NCI-H345 treated with DMSO at 0.1 percent for 48 hours (cell line): ENCODE measurements around the gene MRO.
"Not testable (repeated sequence)": the region's sequence is repeated elsewhere in the genome, so short reads cannot be mapped to it uniquely, and the experiment has no call there.

Experiments
- DNase-seq: peaks from one replicate; lab custom pipeline; 2025; ENCODE audit not compliant: unreplicated experiment; lab: John Stamatoyannopoulos, UW

The MRO gene

GRCh38 chr18:50793641-50794565 lies 25.9 kb downstream of the MRO start:
- DNase-seq, result no peak

DNA sequence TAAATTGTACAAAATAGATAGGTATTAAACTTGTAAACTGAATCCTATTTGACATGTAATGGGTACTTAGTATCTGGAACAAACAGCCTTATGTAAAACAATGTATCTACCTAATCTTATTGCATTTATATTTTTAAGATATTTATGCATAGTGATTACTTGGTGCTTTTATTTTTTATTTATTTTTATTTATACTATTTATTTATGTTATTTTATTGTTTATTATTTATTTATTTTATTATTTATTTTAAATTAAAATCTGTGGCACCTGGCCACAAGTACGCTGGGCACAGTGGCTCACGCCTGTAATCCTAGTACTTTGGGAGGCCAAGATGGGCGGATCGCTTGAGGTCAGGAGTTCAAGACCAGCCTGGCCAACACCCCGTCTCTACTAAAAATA lies 26.9 kb downstream of the MRO start:
- DNase-seq, result no peak

- no peak for DNase-seq
Observed at GRCh38 chr18:50791599-50792438, 28.0 kb downstream of the MRO start.

GRCh38 chr18:50790948-50791347 lies 28.9 kb downstream of the MRO start:
- no peak for DNase-seq

DNA sequence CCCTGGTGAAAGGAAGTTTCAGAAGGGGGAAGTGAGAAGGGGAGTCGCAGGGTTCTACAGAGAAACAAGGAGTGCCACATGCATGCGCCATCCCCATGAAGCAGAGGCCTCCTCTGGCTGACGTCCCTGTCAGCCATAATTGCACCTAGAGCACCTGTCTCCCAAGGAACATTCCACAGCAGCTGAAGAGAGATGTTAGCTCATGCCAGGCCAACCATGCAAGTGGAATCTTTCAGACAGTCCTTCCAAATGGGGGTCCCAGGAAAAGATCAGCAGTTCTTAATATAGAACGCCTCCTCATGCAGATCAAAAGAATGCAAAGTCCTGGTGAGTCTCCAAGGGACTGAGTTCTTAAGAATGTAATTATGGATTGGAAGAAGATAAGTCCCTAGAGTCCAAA lies 29.6 kb downstream of the MRO start:
- DNase-seq, result no peak

DNA sequence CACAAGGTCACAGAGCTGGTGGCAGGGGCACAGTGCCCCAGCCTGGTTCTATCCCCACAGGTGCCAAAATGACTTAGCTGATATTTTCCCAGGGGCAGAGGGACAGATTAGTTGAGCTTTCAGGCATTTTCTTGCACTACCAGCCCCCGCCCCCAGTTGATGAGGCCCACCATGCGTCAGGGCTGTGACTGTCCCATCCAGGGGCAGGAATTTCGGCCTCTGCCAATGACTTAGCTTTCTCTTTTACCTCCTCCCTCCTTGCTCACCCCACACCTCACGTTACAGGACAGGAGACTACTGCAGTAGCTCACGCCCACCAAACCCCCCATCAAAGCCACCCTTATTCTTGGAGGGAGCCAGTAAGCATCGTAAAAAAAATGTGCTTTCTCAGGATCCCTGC lies 31.5 kb downstream of the MRO start:
- DNase-seq, result no peak

GRCh38 chr18:50786864-50787263 lies 33.0 kb downstream of the MRO start:
- DNase-seq, result no peak

- DNase-seq, result no peak
Observed at GRCh38 chr18:50783553-50783952, 36.3 kb downstream of the MRO start.

GRCh38 chr18:50779021-50779420 lies 40.8 kb downstream of the MRO start:
- not testable (repeated sequence) for DNase-seq

- DNase-seq, result no peak
Observed at GRCh38 chr18:50776383-50776782, 43.4 kb downstream of the MRO start.

DNA sequence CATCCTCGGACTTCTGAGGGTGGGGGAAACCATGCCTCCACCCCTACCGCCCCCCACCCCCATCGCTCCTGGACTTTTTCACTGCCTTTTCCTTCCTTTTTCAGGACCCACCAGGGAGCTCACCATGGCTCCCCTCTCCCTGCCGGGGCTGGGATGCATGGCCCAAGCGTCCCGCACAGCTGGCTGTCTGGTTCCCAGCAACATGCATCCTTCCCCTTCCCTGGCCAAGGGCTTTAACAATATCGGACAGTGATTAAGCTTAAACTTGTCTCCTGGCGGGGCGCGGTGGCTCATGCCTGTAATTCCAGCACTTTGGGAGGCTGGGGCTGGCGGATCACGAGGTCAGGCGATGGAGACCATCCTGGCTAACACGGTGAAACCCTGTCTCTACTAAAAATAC lies 44.1 kb downstream of the MRO start:
- no peak for DNase-seq

DNA sequence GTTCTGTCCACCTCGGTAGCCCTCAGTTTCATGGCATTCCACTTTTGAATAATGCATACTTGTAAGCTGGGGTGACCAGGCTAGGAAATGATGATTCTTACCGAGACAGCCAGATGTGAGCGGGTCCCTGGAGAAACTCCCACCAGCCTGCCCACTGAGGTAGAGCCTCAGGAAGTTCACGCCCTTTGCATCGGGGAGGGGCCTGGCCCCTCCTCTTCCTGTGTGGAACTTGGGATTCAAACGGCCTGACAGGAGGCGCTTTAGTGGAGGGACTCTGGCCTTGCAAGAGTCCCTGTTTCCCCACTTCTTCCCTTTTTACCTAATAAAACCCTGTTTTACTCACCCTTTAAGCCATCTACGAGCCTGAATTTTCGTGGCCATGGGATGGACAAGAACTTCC lies 44.6 kb downstream of the MRO start:
- no peak for DNase-seq

DNA sequence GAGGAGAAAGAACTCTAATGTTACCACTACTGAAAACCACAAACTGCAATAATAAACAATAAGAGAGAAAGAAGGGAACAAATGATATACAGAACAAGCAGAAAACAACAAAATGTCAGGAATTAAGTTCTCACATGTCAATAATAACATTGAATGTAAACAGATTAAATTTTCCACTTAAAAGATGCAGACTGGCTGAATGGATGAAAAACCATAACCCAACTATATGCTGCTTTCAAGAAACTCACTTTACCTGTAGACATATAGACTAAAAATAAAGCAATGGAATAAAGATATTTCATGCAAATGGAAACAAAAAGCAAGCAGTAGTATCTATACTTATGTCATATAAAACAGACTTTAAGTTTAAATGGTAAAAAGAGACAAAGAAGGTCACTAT lies 50.4 kb downstream of the MRO start:
- DNase-seq, result no peak

DNA sequence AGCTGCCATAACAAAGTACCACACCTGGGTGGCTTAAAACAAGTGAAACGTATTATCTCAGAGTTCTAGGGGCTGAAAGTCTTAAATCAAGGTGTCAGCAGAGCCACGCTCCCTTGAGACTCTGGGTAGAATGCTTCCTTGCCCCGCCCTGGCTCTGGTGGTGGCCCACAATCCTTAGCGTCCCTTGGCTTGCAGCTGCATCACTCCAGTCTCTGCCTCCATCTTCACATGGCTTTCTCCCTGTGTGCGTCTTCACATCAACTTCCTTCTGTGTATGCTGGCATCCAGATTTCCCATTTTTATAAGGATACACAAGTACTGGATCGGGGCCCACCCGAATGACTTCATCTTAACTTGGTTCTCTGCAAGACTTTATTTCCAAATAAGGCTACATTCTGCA lies 62.5 kb downstream of the MRO start:
- no peak for DNase-seq

DNA sequence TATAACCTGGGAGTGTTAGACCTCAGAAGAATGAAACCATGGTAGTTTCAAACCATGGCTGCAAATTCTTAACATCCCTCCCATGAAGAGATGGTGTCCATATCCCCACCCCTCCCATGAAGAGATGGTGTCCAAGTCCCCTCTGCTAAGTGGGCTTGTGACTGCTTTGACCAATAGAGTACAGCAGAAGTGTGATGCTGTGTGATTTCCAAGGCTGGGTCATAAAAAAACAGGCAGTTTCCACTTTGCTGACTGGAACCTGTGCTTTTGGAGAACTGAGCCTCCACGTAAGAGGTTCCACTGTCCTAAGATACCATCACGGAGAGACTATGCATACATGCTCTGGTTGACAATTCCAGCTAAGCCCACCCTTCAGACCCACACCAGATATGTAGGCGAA lies 65.5 kb downstream of the MRO start:
- no peak for DNase-seq

- no peak for DNase-seq
Observed at GRCh38 chr18:50753311-50753710, 66.5 kb downstream of the MRO start.

- DNase-seq, result no peak
Observed at GRCh38 chr18:50751947-50752346, 67.9 kb downstream of the MRO start.

DNA sequence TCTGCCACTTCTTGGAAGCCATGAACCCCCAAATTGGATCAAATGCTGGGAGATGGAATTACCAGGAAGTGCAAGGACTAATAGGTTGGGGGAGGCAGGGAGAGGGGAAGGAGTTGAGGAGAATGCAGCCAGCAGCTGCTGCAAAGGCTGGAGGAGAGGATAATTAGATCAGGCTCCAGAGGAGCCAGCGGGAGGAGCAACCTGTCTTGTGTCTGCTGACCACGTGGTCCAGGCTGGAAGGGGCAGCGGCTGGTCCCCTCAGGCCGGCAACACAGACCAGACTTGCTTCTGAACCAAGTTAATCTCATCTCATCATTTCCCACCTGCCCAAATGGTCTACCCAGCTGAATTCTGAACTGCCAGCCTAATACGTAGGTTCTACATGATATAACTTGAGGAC lies 68.3 kb downstream of the MRO start:
- no peak for DNase-seq

- no peak for DNase-seq
Observed at GRCh38 chr18:50750546-50750945, 69.3 kb downstream of the MRO start.

- DNase-seq, result no peak
Observed at GRCh38 chr18:50749945-50750344, 69.9 kb downstream of the MRO start.

GRCh38 chr18:50749421-50749820 lies 70.4 kb downstream of the MRO start:
- no peak for DNase-seq
